NCI-H2107 treated with DMSO at 0.1 percent for 48 hours (cell line): ENCODE measurements around the gene MYH14.

ENCODE experiments used
- DNase-seq: peaks from one replicate; lab custom pipeline; 2025; ENCODE audit not compliant: unreplicated experiment; lab: John Stamatoyannopoulos, UW

Gene MYH14

GRCh38 chr19:50287331-50287730 lies 83.9 kb downstream of the MYH14 start:
- DNase-seq, result no peak

GRCh38 chr19:50288954-50289353 lies 85.5 kb downstream of the MYH14 start:
- no peak for DNase-seq

- no peak for DNase-seq
Measured at GRCh38 chr19:50290011-50290410, 86.6 kb downstream of the MYH14 start.

- no peak for DNase-seq
Measured at GRCh38 chr19:50290775-50291174, 87.4 kb downstream of the MYH14 start.

GRCh38 chr19:50292216-50292827 lies 88.9 kb downstream of the MYH14 start:
- DNase-seq, result no peak

GRCh38 chr19:50293263-50294004 lies 90.0 kb downstream of the MYH14 start:
- no peak for DNase-seq

GRCh38 chr19:50300051-50300450 lies 96.6 kb downstream of the MYH14 start:
- no peak for DNase-seq

GRCh38 chr19:50300814-50301606 lies 97.6 kb downstream of the MYH14 start:
- DNase-seq, result no peak

GRCh38 chr19:50301607-50301971 lies 98.2 kb downstream of the MYH14 start:
- DNase-seq, result no peak

GRCh38 chr19:50303558-50303957 lies 100.1 kb downstream of the MYH14 start:
- DNase-seq, result no peak

GRCh38 chr19:50308991-50309390 lies 105.6 kb downstream of the MYH14 start:
- no peak for DNase-seq

- no peak for DNase-seq
Measured at GRCh38 chr19:50309396-50310125, 106.1 kb downstream of the MYH14 start.

- no peak for DNase-seq
Measured at GRCh38 chr19:50310759-50311465, 107.5 kb downstream of the MYH14 start.

GRCh38 chr19:50311723-50312635 lies 108.6 kb downstream of the MYH14 start:
- DNase-seq, result no peak

- no peak for DNase-seq
Measured at GRCh38 chr19:50312967-50313811, 109.8 kb downstream of the MYH14 start.

- peak; percentile 16 for DNase-seq
Measured at GRCh38 chr19:50313812-50314536, 110.6 kb downstream of the MYH14 start.

- no peak for DNase-seq
Measured at GRCh38 chr19:50314724-50315708, 111.6 kb downstream of the MYH14 start.
